ENCODE data around the gene TSPAN4.

DNA sequence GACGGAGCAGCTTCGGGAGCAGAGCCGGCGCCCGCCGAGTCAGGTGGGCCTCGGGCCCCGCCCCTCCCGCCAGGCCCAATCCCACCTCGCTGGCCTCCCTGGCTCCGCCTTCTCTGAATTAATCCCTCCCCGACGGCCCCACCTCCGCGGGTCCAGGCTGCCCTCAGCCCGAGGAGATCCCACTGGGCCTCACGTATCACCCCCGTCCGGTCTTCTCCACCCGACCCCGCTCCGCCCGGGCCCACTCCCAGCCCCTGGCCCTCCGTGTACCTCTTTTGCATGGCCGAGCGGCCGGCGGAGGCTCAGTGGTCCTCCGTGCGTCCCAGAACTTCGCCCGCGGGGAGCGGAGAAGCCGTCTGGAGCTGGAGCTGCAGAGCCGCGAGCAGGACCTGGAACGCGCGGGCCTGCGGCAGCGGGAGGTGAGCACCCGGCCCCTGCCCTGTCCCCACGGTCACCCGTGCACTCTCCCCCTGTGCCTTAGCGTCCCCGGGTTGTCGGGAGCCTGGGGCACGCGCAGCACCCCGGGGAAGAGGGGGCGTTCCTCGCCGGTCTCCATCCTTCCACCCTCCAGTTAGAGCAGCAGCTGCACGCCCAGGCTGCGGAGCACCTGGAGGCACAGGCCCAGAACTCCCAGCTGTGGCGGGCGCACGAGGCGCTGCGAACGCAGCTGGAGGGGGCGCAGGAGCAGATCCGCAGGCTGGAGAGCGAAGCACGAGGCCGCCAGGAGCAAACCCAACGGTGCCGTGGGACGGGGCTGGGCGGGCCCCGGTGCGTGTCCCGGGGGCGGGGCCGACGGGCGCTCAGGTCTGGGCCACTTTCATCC, 12.1 kb upstream of the TSPAN4 start:
- TF ChIP-seq, protein P1, sequence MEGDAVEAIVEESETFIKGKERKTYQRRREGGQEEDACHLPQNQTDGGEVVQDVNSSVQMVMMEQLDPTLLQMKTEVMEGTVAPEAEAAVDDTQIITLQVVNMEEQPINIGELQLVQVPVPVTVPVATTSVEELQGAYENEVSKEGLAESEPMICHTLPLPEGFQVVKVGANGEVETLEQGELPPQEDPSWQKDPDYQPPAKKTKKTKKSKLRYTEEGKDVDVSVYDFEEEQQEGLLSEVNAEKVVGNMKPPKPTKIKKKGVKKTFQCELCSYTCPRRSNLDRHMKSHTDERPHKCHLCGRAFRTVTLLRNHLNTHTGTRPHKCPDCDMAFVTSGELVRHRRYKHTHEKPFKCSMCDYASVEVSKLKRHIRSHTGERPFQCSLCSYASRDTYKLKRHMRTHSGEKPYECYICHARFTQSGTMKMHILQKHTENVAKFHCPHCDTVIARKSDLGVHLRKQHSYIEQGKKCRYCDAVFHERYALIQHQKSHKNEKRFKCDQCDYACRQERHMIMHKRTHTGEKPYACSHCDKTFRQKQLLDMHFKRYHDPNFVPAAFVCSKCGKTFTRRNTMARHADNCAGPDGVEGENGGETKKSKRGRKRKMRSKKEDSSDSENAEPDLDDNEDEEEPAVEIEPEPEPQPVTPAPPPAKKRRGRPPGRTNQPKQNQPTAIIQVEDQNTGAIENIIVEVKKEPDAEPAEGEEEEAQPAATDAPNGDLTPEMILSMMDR (conservative IDR thresholded peaks at IDR 0.05; ENCODE audit: low read length): no peak
- 0 out of 2 replicates have a peak, but pooled peaks have one; percentile 34 for TF ChIP-seq EZH2phosphoT487 (IDR thresholded peaks at IDR 0.05; ENCODE audit: borderline replicate concordance, low read depth, low read length)

Measured in OCI-LY7 (cell line).